Osteoblast (primary cell): Measurements from ENCODE around the gene KIFBP. TPM values are rescaled to one million over a fixed set of nuclear protein-coding genes. Genes with fewer than 3 reads are reported as not detected.

ENCODE experiments used
- DNase-seq: peaks from one replicate; pipeline ENCODE4 v3.0.0; 2011; ENCODE audit warnings: low spot score, mixed read lengths; ENCODE audit not compliant: insufficient read length; ENCODE audit errors: missing footprints
- H2AFZ ChIP-seq: 2 replicates; pipeline ENCODE4 v1.6.0; 2011; ENCODE audit warnings: mild to moderate bottlenecking, low read length
- H3K27ac ChIP-seq: 2 replicates; pipeline ENCODE4 v1.5.1; 2011; ENCODE audit warnings: mild to moderate bottlenecking, low read depth, low read length, moderate library complexity
- H3K27me3 ChIP-seq: 2 replicates; pipeline ENCODE4 v1.6.0; 2012; ENCODE audit warnings: mild to moderate bottlenecking, control low read depth, inconsistent platforms, low read length, moderate library complexity; ENCODE audit not compliant: insufficient read depth
- H3K36me3 ChIP-seq: 2 replicates; pipeline ENCODE4 v1.5.1; 2011; ENCODE audit warnings: mild to moderate bottlenecking, low read length, control low read depth, moderate library complexity; ENCODE audit not compliant: insufficient read depth
- H3K4me1 ChIP-seq: 2 replicates; pipeline ENCODE4 v1.5.1; 2011; ENCODE audit warnings: mild to moderate bottlenecking, low read length, control low read depth, moderate library complexity; ENCODE audit not compliant: insufficient read depth
- H3K4me2 ChIP-seq: 2 replicates; pipeline ENCODE4 v1.6.0; 2011; ENCODE audit warnings: mild to moderate bottlenecking, low read length; ENCODE audit not compliant: insufficient read depth
- H3K4me3 ChIP-seq: fragments of 200-600 bp; sonication (generic); 3 replicates; pipeline ENCODE4 v1.5.1; 2012; ENCODE audit warnings: mild to moderate bottlenecking, low read length, inconsistent platforms; ENCODE audit not compliant: insufficient read depth
- H3K79me2 ChIP-seq: 2 replicates; pipeline ENCODE4 v1.6.0; 2012; ENCODE audit warnings: mild to moderate bottlenecking, low read length, control low read depth, inconsistent platforms; ENCODE audit not compliant: insufficient read depth
- H3K9me3 ChIP-seq: 2 replicates; pipeline ENCODE4 v1.5.1; 2011; ENCODE audit warnings: low read depth, low read length, control low read depth
- H4K20me1 ChIP-seq: 2 replicates; pipeline ENCODE4 v1.6.0; 2012; ENCODE audit warnings: mild to moderate bottlenecking, low read length, control low read depth; ENCODE audit not compliant: insufficient read depth
- CTCF ChIP-seq: IDR thresholded peaks from 2 replicates; pipeline ENCODE4 v1.5.1; 2011; ENCODE audit warnings: mild to moderate bottlenecking, low read depth, low read length, moderate library complexity; ENCODE audit errors: extremely low read depth
- total RNA-seq: library from RNA; depleted of rRNA; stranded (reverse); fragments of >200 nt; gene quantifications from 2 replicates; pipeline ENCODE4 v1.2.3, GENCODE V29; 2012

Gene KIFBP
- total RNA-seq, 1 donor = 30.8 TPM

GRCh38 chr10:69065406-69066361 is 77.1 kb downstream of the KIFBP start:
- H3K4me3 ChIP-seq = peak overlapping the region; percentile 31
- no peaks in the 10 kb centered on the region for H3K27me3 ChIP-seq
- TF ChIP-seq CTCF = no peak
- peak overlapping the region; percentile 74 for H3K4me2 ChIP-seq
- H2AFZ ChIP-seq = peak overlapping the region; percentile 66
- no peaks in the 10 kb centered on the region for H3K9me3 ChIP-seq
- H3K27ac ChIP-seq = peak overlapping the region; percentile 92
- no peaks in the 10 kb centered on the region for H3K36me3 ChIP-seq
- H4K20me1 ChIP-seq = no peaks in the 10 kb centered on the region
- H3K4me1 ChIP-seq = peaks cover 45% of the 10 kb centered on the region
- no peaks in the 10 kb centered on the region for H3K79me2 ChIP-seq
- peak; percentile 79 for DNase-seq

Other genes starting within 250 kb of the KIFBP start
- under 0.01 and 0.29 TPM in 2 replicates for gene STOX1, start 161.3 kb upstream of the KIFBP start, total RNA-seq
- gene DDX50, start 87.5 kb upstream of the KIFBP start, total RNA-seq = 47.0 and 47.1 TPM in 2 replicates
- gene DDX21, start 32.6 kb upstream of the KIFBP start, total RNA-seq = 56.3 and 61.9 TPM in 2 replicates
- 344 and 474 TPM in 2 replicates for gene SRGN, start 99.3 kb downstream of the KIFBP start, total RNA-seq
- 41.3 and 56.3 TPM in 2 replicates for gene VPS26A, start 135.4 kb downstream of the KIFBP start, total RNA-seq
- 34.5 and 34.7 TPM in 2 replicates for gene SUPV3L1, start 191.4 kb downstream of the KIFBP start, total RNA-seq
- 0.29 and 2.9 TPM in 2 replicates for gene HKDC1, start 231.5 kb downstream of the KIFBP start, total RNA-seq